GM18511 (cell line): ENCODE results near the gene CCDC80.
A peak's percentile ranks its signal among the peaks of the same experiment; 100 is the strongest.

Experiments
- ATAC-seq: cut with Tn5 transposase; IDR thresholded peaks from one replicate; pipeline ENCODE4 v1.9.1; 2021; ENCODE audit warnings: mild to moderate bottlenecking, moderate library complexity; ENCODE audit not compliant: unreplicated experiment

The CCDC80 gene

GRCh38 chr3:112656043-112656442 lies 15.1 kb upstream of the CCDC80 start:
- no peak for ATAC-seq

GRCh38 chr3:112654979-112655378 lies 14.0 kb upstream of the CCDC80 start:
- ATAC-seq: no peak

DNA sequence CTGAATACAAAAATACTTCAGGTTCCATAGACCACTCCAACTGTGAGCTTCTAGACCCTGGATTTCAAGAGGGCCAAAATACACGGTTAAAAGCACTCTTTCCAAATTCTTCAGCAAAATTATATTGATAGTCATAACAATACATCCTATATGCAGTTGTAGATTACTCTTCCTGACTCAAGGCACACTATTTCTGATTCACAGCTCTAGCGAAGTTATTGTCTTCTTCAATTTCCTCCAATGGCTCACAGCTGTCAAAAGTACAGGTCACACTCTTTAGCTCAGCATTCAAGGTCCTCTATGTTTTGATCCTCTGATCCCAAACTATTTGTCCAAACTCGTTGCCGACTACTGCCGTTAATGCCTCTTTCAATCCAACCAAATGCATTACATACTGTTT lies 13.5 kb upstream of the CCDC80 start:
- no peak for ATAC-seq

DNA sequence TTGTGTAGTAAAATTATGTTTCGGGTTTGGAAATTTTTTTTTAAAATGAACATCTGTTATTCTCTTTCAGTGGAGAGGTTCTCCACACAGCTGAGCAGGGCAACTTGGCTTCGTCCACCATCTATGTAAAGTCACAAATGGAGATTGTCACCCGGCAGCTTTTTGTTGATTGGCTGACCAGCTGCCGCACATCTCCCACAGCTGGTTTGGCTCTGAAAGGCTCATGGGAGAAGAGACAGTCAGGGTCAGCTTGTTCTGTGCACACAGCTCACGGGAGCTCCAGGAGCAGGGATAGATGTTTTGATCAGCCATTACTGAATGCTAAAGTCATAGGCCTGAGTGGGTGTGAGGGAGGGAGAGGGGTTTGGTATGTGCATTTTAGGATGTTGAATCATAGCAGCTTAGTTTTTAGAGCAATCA lies 12.9 kb upstream of the CCDC80 start:
- ATAC-seq: no peak

DNA sequence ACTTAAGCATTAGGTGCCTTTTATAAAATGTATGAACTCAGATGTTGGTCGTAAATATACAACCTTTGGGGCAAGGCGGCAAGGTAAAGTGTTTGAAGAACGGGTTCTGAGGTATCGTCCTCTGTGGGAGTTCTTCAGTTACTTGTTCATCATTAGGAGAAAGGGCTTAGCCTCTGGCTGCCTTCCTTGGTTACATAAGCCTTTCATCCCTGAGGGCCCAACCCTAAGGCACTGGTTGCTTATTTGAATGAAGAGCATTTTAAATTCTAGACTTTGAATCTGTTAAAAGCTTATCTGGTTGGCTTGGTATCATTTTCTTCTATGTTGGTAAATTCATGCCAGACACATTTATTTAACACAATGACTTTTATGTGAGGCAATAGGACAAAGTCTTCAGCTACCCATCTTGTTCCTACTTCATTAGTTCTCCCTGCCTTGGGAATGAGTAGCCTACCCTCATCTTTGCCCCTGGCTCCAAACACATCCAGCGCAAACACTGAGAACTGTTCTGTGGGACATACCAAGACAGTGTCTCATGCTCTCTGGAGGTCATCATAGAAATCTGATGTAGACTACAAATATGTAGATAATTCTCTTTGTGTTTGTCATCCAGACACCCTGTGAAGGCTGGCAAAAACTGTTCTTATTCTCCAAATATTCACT lies 12.4 kb upstream of the CCDC80 start:
- no peak for ATAC-seq

DNA sequence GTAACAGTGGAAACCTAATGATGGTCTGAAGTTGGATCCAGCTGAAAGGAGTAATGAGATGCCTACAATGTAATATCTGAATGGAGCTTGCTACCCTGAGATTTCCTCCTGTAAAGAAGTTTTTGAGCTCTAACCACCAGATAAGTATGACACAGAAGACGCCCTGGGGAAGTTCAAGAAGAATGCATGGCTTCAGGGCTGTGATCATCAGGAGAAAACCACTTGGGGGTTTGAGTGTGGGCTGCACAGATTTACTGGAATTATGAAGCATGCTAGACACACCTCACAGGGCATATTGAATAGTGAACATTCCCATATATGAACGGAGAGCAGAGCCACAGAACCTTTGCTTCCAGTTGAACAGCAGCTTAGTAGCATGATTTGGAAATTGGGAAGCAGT lies 10.6 kb upstream of the CCDC80 start:
- ATAC-seq: no peak

DNA sequence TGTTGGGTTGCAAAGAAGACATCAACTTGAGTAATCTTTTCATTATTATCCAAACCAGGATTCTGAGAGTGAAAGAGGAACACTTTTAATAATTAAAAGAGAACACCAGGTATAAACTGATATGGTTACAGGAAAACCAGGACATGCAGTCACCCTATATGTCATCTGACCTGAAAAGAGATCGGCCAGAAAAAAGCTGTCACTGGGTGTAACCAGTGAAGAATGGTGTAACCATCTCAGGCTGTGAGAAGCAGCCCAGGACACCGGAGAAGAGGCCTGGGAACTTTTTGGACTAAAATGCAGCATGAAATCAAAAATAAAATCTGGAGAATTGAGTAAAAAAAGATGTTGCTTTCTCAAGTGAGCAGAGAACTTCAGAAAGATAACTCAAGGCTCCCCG lies 10.1 kb upstream of the CCDC80 start:
- no peak for ATAC-seq

GRCh38 chr3:112650482-112650881 lies 9.5 kb upstream of the CCDC80 start:
- no peak for ATAC-seq

- no peak for ATAC-seq
Measured at GRCh38 chr3:112649478-112649735, 8.5 kb upstream of the CCDC80 start.

DNA sequence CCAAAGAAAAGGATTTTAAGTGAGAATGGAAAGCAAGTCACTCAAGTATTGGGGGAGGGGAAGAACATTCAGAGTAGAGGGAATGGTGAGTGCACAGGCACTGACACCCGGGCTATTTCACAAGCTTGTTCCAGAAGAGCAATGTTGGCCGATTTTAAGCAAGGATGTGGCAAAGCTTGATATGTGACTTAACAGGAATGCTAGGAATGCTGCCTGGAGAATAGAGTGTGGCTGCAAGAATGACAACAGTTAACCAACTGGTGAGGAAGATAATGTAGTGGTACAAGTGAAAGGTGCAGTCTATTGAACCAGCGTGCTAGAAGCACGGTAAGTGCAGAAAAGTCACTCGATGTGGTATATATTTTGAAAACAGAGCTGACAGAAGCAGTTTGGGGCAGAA lies 6.2 kb upstream of the CCDC80 start:
- ATAC-seq: no peak

DNA sequence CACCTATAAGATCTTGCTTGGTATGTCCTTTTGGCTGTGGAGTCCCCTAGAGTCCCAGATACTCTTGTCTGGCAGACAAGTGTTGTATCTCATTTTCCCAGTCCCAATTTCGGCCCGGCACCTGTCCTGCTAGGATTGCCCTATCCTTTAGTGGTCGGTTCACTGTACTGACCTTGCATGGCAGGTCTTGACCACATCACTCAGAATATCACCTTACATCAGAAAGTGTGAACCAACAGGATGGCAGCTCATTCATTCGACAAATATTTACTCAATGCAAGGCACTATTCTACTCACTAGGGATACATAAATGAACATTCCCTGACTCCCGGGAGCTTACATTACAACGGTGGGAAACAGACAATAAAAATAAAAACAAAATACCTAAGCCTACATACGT lies 5.7 kb upstream of the CCDC80 start:
- ATAC-seq: no peak

DNA sequence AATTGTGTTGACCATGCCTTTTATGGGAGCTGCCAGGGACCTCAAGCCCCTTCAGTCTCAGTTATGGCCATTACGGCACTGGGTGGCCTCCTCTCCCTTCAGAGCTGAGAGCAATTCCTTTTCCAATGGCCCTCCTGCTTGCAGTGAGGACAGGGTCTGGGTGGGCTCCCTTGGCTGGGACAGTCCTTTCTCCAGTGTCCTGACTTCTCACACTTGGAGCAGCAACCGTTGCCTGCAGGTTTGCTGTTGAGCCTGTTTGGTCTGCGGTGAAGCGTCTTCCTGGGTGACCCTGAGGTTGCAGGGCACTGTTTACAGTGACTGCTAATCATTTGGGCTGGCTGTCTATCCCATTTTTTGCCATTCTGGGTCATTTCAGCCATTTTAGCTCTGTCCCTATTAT lies 3.5 kb upstream of the CCDC80 start:
- no peak for ATAC-seq

DNA sequence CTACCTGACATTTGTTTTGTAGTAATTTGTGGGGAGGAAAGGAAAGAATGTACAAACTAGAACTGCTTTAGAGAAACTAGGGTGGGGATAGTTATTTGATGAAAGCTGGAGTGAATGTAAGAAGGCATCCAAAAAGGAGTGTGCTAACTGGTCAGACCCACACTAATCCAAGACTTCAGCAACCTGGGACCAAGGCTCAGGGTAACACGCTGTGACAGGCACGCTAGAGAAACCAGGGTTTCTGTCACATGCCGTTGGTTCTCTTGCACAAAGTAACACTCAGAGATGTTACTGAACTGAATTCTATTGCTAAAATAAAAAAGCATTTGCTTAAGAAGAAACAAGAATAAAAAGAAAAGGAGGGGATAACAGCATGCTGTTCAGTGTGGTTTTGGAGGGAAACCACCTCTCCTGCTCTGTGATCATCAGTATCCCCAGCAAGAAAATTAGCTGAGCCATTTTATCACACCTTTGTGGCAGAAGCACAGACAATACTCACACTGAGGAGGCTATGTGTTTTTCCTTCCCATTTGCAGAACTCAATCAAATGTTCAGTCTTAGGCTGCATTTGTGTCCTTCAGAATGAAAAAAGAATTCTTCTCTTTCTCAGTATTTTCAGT lies 2.8 kb upstream of the CCDC80 start:
- no peak for ATAC-seq

GRCh38 chr3:112642912-112643506 lies 2.1 kb upstream of the CCDC80 start:
- ATAC-seq: peak; percentile 95

GRCh38 chr3:112640276-112640929 lies 540 bp downstream of the CCDC80 start:
- no peak for ATAC-seq

GRCh38 chr3:112639455-112640225 lies 1.3 kb downstream of the CCDC80 start:
- ATAC-seq: no peak

GRCh38 chr3:112638327-112639020 lies 2.5 kb downstream of the CCDC80 start:
- no peak for ATAC-seq

DNA sequence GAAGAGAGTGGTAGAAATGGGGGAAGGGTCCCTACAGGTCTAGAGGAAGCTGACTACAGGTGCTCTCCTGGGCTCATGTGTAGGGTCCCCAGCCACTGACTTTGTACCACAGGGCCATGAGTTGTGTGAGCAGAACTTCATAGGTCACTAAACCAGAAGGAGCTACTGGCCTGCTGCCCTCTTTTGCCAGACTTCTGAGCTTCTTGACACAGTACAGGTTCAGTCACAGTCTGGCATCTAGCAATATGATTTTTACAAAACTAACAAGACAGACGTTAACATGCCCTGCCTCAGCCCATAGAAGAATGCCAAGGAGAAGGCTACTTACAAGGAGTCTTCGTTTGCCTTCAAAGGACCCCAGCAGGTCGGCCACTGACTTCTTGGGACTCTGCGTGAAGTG lies 3.2 kb downstream of the CCDC80 start:
- no peak for ATAC-seq

DNA sequence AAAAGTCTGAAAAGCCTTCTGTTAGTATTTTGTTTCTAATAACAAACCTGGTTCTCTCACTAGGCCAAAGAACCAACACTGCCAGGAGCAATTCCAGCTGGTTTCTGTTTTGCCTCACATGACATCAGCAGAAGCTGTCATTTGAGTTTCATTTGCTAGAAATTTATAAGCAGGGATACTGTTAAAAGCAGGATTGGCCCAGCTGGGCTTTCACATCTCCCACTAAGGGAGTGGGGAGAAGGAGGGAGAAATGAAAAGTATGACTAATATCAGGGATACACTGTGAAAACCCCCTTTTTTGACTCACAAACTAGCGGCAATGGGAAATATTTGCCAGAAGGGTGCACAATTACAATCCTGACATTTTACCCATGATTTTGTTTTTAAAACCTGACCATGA lies 5.3 kb downstream of the CCDC80 start:
- ATAC-seq: no peak

- ATAC-seq: no peak
Measured at GRCh38 chr3:112634786-112635541, 6.0 kb downstream of the CCDC80 start.
